Measurements from ENCODE around the gene AGAP2. TPM values are rescaled to one million over a fixed set of nuclear protein-coding genes. Genes with fewer than 3 reads are reported as not detected.

AGAP2 gene
- total RNA-seq, 6 donors from 2014 or later: 2.0 to 7.3 (median 5.8) TPM

GRCh38 chr12:57769594-57769993, 31.1 kb upstream of the AGAP2 start:
- Histone ChIP-seq H3K9me3 (no peaks in the 10 kb centered on the region), H3K4me1 (peaks cover 42 to 59% (median 45%) of the 10 kb centered on the region in 4 donors), H3K27me3 (peaks cover 0 to 20% (median 13%) of the 10 kb centered on the region in 4 donors), H3K27ac (no peak overlapping the region), H3K36me3 (peaks cover 0 to 21% (median 9%) of the 10 kb centered on the region in 4 donors), H3K4me3 (no peak overlapping the region)
- no peak for ATAC-seq (ENCODE audit: low FRiP score in 2 of 2)
- no peak for DNase-seq
- 97 to 98% methylated on average over 10 to 11 of the region's 11 CpGs for WGBS, 2 donors
- TF ChIP-seq, protein P1, sequence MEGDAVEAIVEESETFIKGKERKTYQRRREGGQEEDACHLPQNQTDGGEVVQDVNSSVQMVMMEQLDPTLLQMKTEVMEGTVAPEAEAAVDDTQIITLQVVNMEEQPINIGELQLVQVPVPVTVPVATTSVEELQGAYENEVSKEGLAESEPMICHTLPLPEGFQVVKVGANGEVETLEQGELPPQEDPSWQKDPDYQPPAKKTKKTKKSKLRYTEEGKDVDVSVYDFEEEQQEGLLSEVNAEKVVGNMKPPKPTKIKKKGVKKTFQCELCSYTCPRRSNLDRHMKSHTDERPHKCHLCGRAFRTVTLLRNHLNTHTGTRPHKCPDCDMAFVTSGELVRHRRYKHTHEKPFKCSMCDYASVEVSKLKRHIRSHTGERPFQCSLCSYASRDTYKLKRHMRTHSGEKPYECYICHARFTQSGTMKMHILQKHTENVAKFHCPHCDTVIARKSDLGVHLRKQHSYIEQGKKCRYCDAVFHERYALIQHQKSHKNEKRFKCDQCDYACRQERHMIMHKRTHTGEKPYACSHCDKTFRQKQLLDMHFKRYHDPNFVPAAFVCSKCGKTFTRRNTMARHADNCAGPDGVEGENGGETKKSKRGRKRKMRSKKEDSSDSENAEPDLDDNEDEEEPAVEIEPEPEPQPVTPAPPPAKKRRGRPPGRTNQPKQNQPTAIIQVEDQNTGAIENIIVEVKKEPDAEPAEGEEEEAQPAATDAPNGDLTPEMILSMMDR (IDR thresholded peaks at IDR 0.05): no peak
- no peak for TF ChIP-seq EP300 (IDR thresholded peaks at IDR 0.05)
- TF ChIP-seq POLR2AphosphoS5 (IDR thresholded peaks at IDR 0.05): no peak
- no peak for TF ChIP-seq POLR2A (IDR thresholded peaks at IDR 0.05)

GRCh38 chr12:57767876-57768275, 29.3 kb upstream of the AGAP2 start:
- DNase-seq (no peak), ATAC-seq (ENCODE audit: low FRiP score in 2 of 2) (no peak)
- no peak overlapping the region for H3K4me3 ChIP-seq
- no peak overlapping the region for H3K27ac ChIP-seq
- H3K9me3 ChIP-seq: no peaks in the 10 kb centered on the region
- H3K36me3 ChIP-seq: peaks cover 0 to 21% (median 9%) of the 10 kb centered on the region in 4 donors
- WGBS, 2 donors: 83 to 87% methylated on average over 3 of the region's 3 CpGs
- TF ChIP-seq POLR2A (IDR thresholded peaks at IDR 0.05) (no peak), POLR2AphosphoS5 (IDR thresholded peaks at IDR 0.05) (no peak), EP300 (IDR thresholded peaks at IDR 0.05) (no peak)
- TF ChIP-seq, protein P1 (IDR thresholded peaks at IDR 0.05): no peak
- H3K27me3 ChIP-seq: peaks cover 0 to 24% (median 19%) of the 10 kb centered on the region in 4 donors
- H3K4me1 ChIP-seq: peaks cover 36 to 55% (median 39%) of the 10 kb centered on the region in 4 donors

GRCh38 chr12:57767305-57767698, 28.8 kb upstream of the AGAP2 start:
- DNase-seq (no peak), ATAC-seq (ENCODE audit: low FRiP score in 2 of 2) (no peak)
- peaks cover 0 to 21% (median 9%) of the 10 kb centered on the region in 4 donors for H3K36me3 ChIP-seq
- no peaks in the 10 kb centered on the region for H3K9me3 ChIP-seq
- TF ChIP-seq, protein P1 (IDR thresholded peaks at IDR 0.05): no peak
- TF ChIP-seq POLR2AphosphoS5 (IDR thresholded peaks at IDR 0.05) (no peak), EP300 (IDR thresholded peaks at IDR 0.05) (no peak), POLR2A (IDR thresholded peaks at IDR 0.05) (no peak)
- peaks cover 35 to 51% (median 39%) of the 10 kb centered on the region in 4 donors for H3K4me1 ChIP-seq
- no peak overlapping the region for H3K27ac ChIP-seq
- no peak overlapping the region for H3K4me3 ChIP-seq
- peaks cover 0 to 24% (median 19%) of the 10 kb centered on the region in 4 donors for H3K27me3 ChIP-seq

DNA sequence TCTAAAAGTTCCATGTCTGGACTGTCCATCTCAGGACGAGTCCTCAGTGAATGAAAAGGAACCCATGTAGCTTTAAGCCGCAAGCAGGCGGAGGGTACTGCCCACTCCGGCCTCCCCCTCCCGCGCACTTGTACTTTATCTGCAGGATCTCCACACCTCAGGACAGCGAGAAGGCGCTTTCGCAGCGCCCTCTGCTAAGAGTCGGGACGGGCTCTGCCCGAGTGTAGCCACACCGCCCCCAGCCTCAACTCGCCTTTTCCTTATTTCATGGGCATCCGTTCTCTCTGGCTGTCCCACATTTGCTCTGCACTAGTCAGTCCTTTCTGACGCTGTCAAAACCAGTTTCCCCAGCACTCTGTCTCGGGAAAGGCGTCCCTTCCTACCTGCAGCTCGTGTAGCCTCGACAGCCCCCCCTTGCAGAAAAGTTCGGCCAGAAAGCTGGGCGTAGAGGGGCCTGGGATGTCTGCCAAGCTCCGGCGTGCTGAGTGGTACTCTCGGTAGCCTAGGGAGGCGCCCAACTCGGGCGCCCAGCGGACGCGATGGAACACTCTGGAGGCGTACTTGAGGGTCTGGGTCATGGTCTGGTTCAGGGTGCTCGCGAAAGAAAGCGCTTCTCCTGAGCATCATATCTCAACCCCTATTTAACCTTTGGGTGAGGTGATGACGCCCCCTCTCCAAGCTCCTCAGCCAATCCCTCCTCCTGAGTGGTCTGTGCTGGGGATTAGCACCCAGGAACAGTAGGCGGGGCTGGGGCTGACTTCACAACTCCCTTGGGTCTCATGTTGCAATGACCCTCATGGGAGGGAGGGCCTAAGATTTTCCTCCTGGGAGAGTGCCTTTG, 28.1 kb upstream of the AGAP2 start, which contains the start of gene CYP27B1:
Gene CYP27B1 (minus strand): TSS at position 615 of the 841 bp plus-strand sequence. CDS start 37 bp downstream, at position 578.
- Histone ChIP-seq H3K27ac (no peak within 1 kb of the TSS), H3K4me1 (peaks cover 35 to 50% (median 38%) of the 10 kb centered on the region in 4 donors), H3K27me3 (peaks cover 0 to 24% (median 19%) of the 10 kb centered on the region in 4 donors), H3K9me3 (no peaks in the 10 kb centered on the region), H3K4me3 (peak within 1 kb of the TSS in 3 of 4 donors; percentile 42 to 56 (median 51)), H3K36me3 (peaks cover 0 to 21% (median 9%) of the 10 kb centered on the region in 4 donors)
- peak; percentile 80 to 82 for DNase-seq
- peak; percentile 5 to 27 for ATAC-seq (ENCODE audit: low FRiP score in 2 of 2)
- TF ChIP-seq POLR2A (IDR thresholded peaks at IDR 0.05): peak in 1 of 4 donors; percentile 11
- no peak for TF ChIP-seq EP300 (IDR thresholded peaks at IDR 0.05)
- WGBS, 2 donors: 7% methylated on average over 30 to 37 of the region's 38 CpGs

- peak; percentile 40 to 86 for DNase-seq
- H3K4me1 ChIP-seq: peaks cover 27 to 42% (median 31%) of the 10 kb centered on the region in 4 donors
- H3K4me3 ChIP-seq: peak overlapping the region in 3 of 4 donors; percentile 42 to 56 (median 51)
- H3K9me3 ChIP-seq: no peaks in the 10 kb centered on the region
- H3K27ac ChIP-seq: no peak overlapping the region
- no peak for TF ChIP-seq POLR2AphosphoS5 (IDR thresholded peaks at IDR 0.05)
- no peak for TF ChIP-seq EP300 (IDR thresholded peaks at IDR 0.05)
- TF ChIP-seq POLR2A (IDR thresholded peaks at IDR 0.05): no peak
- TF ChIP-seq, protein P1 (IDR thresholded peaks at IDR 0.05): no peak
- 2 to 7% methylated on average over 10 to 12 of the region's 40 CpGs for WGBS, 2 donors
- peaks cover 0 to 24% (median 19%) of the 10 kb centered on the region in 4 donors for H3K27me3 ChIP-seq
- ATAC-seq (ENCODE audit: low FRiP score in 2 of 2): peak; percentile 23 to 54
- H3K36me3 ChIP-seq: peaks cover 0 to 20% (median 9%) of the 10 kb centered on the region in 4 donors
These were observed 27.3 kb upstream of the AGAP2 start for GRCh38 chr12:57765698-57766463.
